Endothelial cell of umbilical vein (primary cell): ENCODE measurements around the gene MAPKAP1. TPM values are rescaled to one million over a fixed set of nuclear protein-coding genes. Genes with fewer than 3 reads are reported as not detected.

Source experiments
- BruUV-seq: library from RNA; stranded (reverse); fragments of 400-500 nt; replicated peaks from 2 replicates; lab custom pipeline; 2021; lab: Mats Ljungman, UMichigan
- CTCF ChIA-PET: fragments of 300-600, 350-600 bp; sonication (Branson Sonifier 250); formaldehyde crosslinking; loops from one replicate; lab custom pipeline; 2021; ENCODE audit warnings: antibody characterized with exemption, inconsistent platforms; lab: Charles Lee
- POLR2A ChIA-PET: fragments of 300-600, 350-600 bp; sonication (Branson Sonifier 250); formaldehyde crosslinking; loops from one replicate; lab custom pipeline; 2021; ENCODE audit warnings: antibody characterized with exemption, inconsistent platforms; lab: Charles Lee
- DNase-seq: peaks from one replicate; pipeline ENCODE4 v3.0.0-alpha.2; 2011; ENCODE audit warnings: low read depth, low spot score
- FAIRE-seq: peaks from 2 replicates; lab custom pipeline; 2011; peaks lifted over from hg19 to GRCh38; lab: Jason Lieb, UNC
- H2AFZ ChIP-seq: 2 replicates; pipeline ENCODE4 v1.6.0; 2012; ENCODE audit warnings: low read depth, low read length, control low read depth, inconsistent platforms
- H3K27ac ChIP-seq: 2 replicates; pipeline ENCODE4 v1.5.1; 2011; ENCODE audit warnings: low read depth, mild to moderate bottlenecking, control low read depth, low read length, moderate library complexity; ENCODE audit not compliant: insufficient read depth
- H3K27me3 ChIP-seq, 2 experiments: 2 replicates each; pipeline versions ENCODE4 v1.6.0 to v1.6.1; 2011; ENCODE audit warnings: low read length in 2 of 2, mixed read lengths in 1 of 2; ENCODE audit not compliant: control insufficient read depth in 2 of 2, insufficient read depth in 2 of 2
- H3K36me3 ChIP-seq, 2 experiments: 2 replicates in 1 of 2; 3 replicates in 1 of 2; pipeline ENCODE4 v1.5.1; 2011; ENCODE audit warnings: low read length in 2 of 2, mild to moderate bottlenecking in 1 of 2, moderate library complexity in 1 of 2; ENCODE audit not compliant: control insufficient read depth in 2 of 2, insufficient read depth in 2 of 2; ENCODE audit errors: extremely low read depth in 1 of 2
- H3K4me1 ChIP-seq: 3 replicates; pipeline ENCODE4 v1.5.1; 2011; ENCODE audit warnings: mild to moderate bottlenecking, low read length; ENCODE audit not compliant: control insufficient read depth, insufficient read depth; ENCODE audit errors: extremely low read depth
- H3K4me2 ChIP-seq: 2 replicates; pipeline ENCODE4 v1.6.1; 2011; ENCODE audit warnings: low read length, control low read depth, mixed read lengths; ENCODE audit not compliant: insufficient read depth
- H3K4me3 ChIP-seq, 3 experiments: fragments of 200-600 bp in 1 of 3; sonication (generic), shearing (Covaris generic) in 1 of 3; replicated peaks in 1 of 3; 2 replicates each; pipeline ENCODE4 v1.5.1; 2011 to 2016; ENCODE audit warnings: control low read depth in 3 of 3, low read length in 3 of 3, mild to moderate bottlenecking in 2 of 3, inconsistent platforms in 1 of 3, low read depth in 1 of 3, moderate library complexity in 1 of 3; ENCODE audit not compliant: insufficient read depth in 1 of 3
- H3K79me2 ChIP-seq: 2 replicates; pipeline ENCODE4 v1.6.0; 2012; ENCODE audit warnings: low read length, inconsistent platforms; ENCODE audit not compliant: control insufficient read depth, insufficient read depth
- H3K9ac ChIP-seq: replicated peaks from 2 replicates; pipeline ENCODE3; 2011; ENCODE audit warnings: low read length, control low read depth; ENCODE audit not compliant: insufficient read depth; ENCODE audit errors: extremely low read depth
- H3K9me1 ChIP-seq: replicated peaks from 3 replicates; pipeline ENCODE4 v1.6.0; 2011; ENCODE audit warnings: mild to moderate bottlenecking, low read length; ENCODE audit not compliant: control insufficient read depth, insufficient read depth; ENCODE audit errors: extremely low read depth
- H3K9me3 ChIP-seq: replicated peaks from 2 replicates; pipeline ENCODE4 v1.5.1; 2012; ENCODE audit warnings: low read length, inconsistent platforms; ENCODE audit not compliant: control insufficient read depth, insufficient read depth
- H4K20me1 ChIP-seq: replicated peaks from 2 replicates; pipeline ENCODE3; 2011; ENCODE audit warnings: mild to moderate bottlenecking, low read length; ENCODE audit not compliant: control insufficient read depth, insufficient read depth; ENCODE audit errors: extremely low read depth
- EZH2 ChIP-seq: IDR thresholded peaks from 2 replicates; pipeline ENCODE4 v1.6.1; 2012; ENCODE audit warnings: borderline replicate concordance, low read depth, mild to moderate bottlenecking, moderate library complexity, low read length, inconsistent platforms; ENCODE audit not compliant: severe bottlenecking
- FOS ChIP-seq: IDR thresholded peaks from 2 replicates; pipeline ENCODE4 v1.6.1; 2011; ENCODE audit warnings: mild to moderate bottlenecking, low read length, moderate library complexity, borderline replicate concordance; ENCODE audit not compliant: insufficient read depth
- GATA2 ChIP-seq: IDR thresholded peaks from 2 replicates; pipeline ENCODE4 v1.7.0; 2011; ENCODE audit warnings: low read depth, mild to moderate bottlenecking, moderate library complexity, mixed read lengths, low read length; ENCODE audit not compliant: insufficient read length, insufficient read depth
- JUN ChIP-seq: IDR thresholded peaks from 2 replicates; pipeline ENCODE4 v1.6.1; 2011; ENCODE audit warnings: borderline replicate concordance, low read depth; ENCODE audit not compliant: insufficient read length, insufficient read depth
- MYC ChIP-seq: IDR thresholded peaks from one replicate; pipeline ENCODE4 v1.6.1; 2011; ENCODE audit warnings: mild to moderate bottlenecking, low read depth, low read length
- POLR2A ChIP-seq: IDR thresholded peaks from 2 replicates; pipeline ENCODE4 v1.6.1; 2012; ENCODE audit warnings: low read depth, mild to moderate bottlenecking, control low read depth, low read length
- POLR2AphosphoS5 ChIP-seq: IDR thresholded peaks from 2 replicates; pipeline ENCODE4 v1.6.1; 2012; ENCODE audit warnings: low read depth, mild to moderate bottlenecking, control low read depth, low read length, moderate library complexity; ENCODE audit not compliant: insufficient read depth
- dilution Hi-C: fragments of 300-500 bp; cut with MboI; formaldehyde crosslinking; loops from one replicate; pipeline ENCODE4 v1.15.0; 2019; ENCODE audit warnings: low sequenced_read_pairs; ENCODE audit not compliant: extremely low pct_ligation_motif_present
- intact Hi-C: fragments of 100-400 bp; cut with micrococcal nuclease; formaldehyde crosslinking; loops from one replicate; pipeline ENCODE4 v1.10.0; 2022
- polyA plus RNA-seq, 4 experiments: library from polyadenylated mRNA; depleted of rRNA in 3 of 4; stranded (reverse) in 3 of 4; unstranded in 1 of 4; fragments of >200 nt; gene quantifications; 2 replicates each; pipeline versions ENCODE4 v1.2.1 to v1.2.3, GENCODE V29; 2011 to 2012; ENCODE audit warnings: missing spikeins in 1 of 4
- total RNA-seq: library from RNA; stranded (reverse); gene quantifications from 2 replicates; pipeline ENCODE4 v1.2.3, GENCODE V29; 2021
- TF ChIP-seq, protein P1 (sequence below), 2 donors: IDR thresholded peaks; 1 replicate in 1 of 2; 2 replicates in 1 of 2; pipeline ENCODE4 v1.5.1; 2011; ENCODE audit warnings: low read length in 2 of 2, mild to moderate bottlenecking in 2 of 2, moderate library complexity in 2 of 2, control low read depth in 1 of 2, inconsistent platforms in 1 of 2, low read depth in 1 of 2; ENCODE audit not compliant: insufficient read depth in 1 of 2; ENCODE audit errors: extremely low read depth in 1 of 2
- TF ChIP-seq, protein P2 (sequence below): IDR thresholded peaks from 2 replicates; pipeline ENCODE4 v1.6.1; 2011; ENCODE audit not compliant: insufficient read depth, insufficient read length

MAPKAP1 gene
- total and polyA plus RNA-seq, 2 donors (not counting 3 experiments of a cell fraction or from before 2014, with no cell fraction given) = 61.9 to 99.1 TPM

DNA sequence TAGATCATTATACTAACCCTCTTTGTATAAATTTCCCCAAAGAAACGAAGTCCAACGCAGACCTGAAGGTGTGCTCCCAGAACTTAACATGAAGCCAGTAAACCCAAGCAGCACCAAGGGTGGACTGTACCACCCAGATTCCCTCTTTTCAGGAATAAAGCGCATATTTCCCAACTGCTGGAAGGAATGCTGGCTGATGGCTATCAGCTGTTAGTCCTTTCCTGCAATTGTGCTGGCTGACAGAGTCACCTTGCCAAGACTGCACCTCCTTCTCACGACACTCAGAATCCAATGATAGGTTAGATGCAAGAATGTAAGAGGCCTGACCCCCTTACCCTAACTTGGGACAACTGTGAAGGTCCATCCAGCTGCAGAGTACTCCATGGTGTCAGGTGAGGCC is 93.9 kb downstream of the MAPKAP1 start:
- Histone ChIP-seq H3K79me2 (peaks cover 52% of the 10 kb centered on the region), H3K36me3 (no peaks in the 10 kb centered on the region), H3K4me1 (peaks cover 25% of the 10 kb centered on the region), H3K4me3 (no peak overlapping the region), H3K9ac (no peak overlapping the region), H3K9me1 (no peaks in the 10 kb centered on the region), H2AFZ (no peak overlapping the region), H3K4me2 (peak overlapping the region; percentile 28), H4K20me1 (no peaks in the 10 kb centered on the region), H3K27ac (peak overlapping the region; percentile 72), H3K27me3 (no peaks in the 10 kb centered on the region), H3K9me3 (no peaks in the 10 kb centered on the region)
- peak; percentile 85 for DNase-seq
- FAIRE-seq = peak; percentile 92
- TF ChIP-seq, protein P1, sequence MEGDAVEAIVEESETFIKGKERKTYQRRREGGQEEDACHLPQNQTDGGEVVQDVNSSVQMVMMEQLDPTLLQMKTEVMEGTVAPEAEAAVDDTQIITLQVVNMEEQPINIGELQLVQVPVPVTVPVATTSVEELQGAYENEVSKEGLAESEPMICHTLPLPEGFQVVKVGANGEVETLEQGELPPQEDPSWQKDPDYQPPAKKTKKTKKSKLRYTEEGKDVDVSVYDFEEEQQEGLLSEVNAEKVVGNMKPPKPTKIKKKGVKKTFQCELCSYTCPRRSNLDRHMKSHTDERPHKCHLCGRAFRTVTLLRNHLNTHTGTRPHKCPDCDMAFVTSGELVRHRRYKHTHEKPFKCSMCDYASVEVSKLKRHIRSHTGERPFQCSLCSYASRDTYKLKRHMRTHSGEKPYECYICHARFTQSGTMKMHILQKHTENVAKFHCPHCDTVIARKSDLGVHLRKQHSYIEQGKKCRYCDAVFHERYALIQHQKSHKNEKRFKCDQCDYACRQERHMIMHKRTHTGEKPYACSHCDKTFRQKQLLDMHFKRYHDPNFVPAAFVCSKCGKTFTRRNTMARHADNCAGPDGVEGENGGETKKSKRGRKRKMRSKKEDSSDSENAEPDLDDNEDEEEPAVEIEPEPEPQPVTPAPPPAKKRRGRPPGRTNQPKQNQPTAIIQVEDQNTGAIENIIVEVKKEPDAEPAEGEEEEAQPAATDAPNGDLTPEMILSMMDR (IDR thresholded peaks at IDR 0.05; ENCODE audit: extremely low read depth in 1 of 2, insufficient read depth in 1 of 2, low read depth in 1 of 2, low read length in 2 of 2) = no peak
- peak; percentile 15 for TF ChIP-seq JUN
- peak; percentile 99 for TF ChIP-seq GATA2
- peak; percentile 65 for TF ChIP-seq POLR2AphosphoS5
- dilution Hi-C loops = no loop called here
- intact Hi-C loops = loop anchor here (10.0 kb wide), 1 partner anchor 48 kb away; no protein-coding TSS in a partner anchor
- BruUV-seq = no TSS peak
- ChIA-PET POLR2A (interaction anchor here (1.6 kb wide), 1 partner anchor 94 kb away, joined by 6 read pairs; the partner anchor contains the start of gene MAPKAP1), CTCF (interaction anchor here (0.7 to 1.1 kb wide), 3 partner anchors 48 to 88 kb away, joined by 3 to 4 read pairs (median 4); no protein-coding TSS in a partner anchor)

DNA sequence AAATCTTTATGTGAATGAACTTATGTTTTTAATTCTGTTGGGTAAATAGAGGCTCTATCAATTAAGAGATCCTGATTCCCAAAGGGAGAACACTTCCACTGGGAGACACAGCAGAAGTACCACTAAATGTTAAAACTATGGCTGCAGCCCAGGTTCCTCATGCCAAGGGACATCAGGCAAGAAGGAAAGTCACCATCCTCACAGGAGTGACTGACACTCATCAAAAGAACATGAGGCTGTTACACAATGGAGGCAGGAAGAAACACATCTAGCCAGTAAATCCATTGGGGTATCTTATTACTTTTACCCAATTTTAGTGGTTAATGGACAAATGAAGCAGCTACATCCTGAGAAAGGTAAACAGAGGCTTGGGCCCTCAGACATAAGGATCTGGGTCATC is 94.4 kb downstream of the MAPKAP1 start:
- H3K27me3 ChIP-seq = no peaks in the 10 kb centered on the region
- peaks cover 51% of the 10 kb centered on the region for H3K79me2 ChIP-seq

More for the DNA sequence above, 94.4 kb downstream of the MAPKAP1 start:
- intact Hi-C loops = loop anchor here (10.0 kb wide), 1 partner anchor 48 kb away; no protein-coding TSS in a partner anchor
- Histone ChIP-seq H3K9me1 (no peaks in the 10 kb centered on the region), H3K9ac (no peak overlapping the region), H3K4me2 (peak overlapping the region; percentile 28), H3K36me3 (no peaks in the 10 kb centered on the region), H3K27ac (peak overlapping the region; percentile 72), H4K20me1 (no peaks in the 10 kb centered on the region), H3K4me1 (peaks cover 25% of the 10 kb centered on the region), H2AFZ (no peak overlapping the region), H3K4me3 (no peak overlapping the region), H3K9me3 (no peaks in the 10 kb centered on the region)
- FAIRE-seq (peak; percentile 8), DNase-seq (peak; percentile 31)
- dilution Hi-C loops = no loop called here
- ChIA-PET CTCF (interaction anchor here (0.7 to 1.1 kb wide), 4 partner anchors 18 to 88 kb away, joined by 3 to 4 read pairs (median 4); no protein-coding TSS in a partner anchor), POLR2A (interaction anchor here (1.6 kb wide), 1 partner anchor 94 kb away, joined by 6 read pairs; the partner anchor contains the start of gene MAPKAP1)
- TF ChIP-seq, protein P1 (IDR thresholded peaks at IDR 0.05; ENCODE audit: extremely low read depth in 1 of 2, insufficient read depth in 1 of 2, low read depth in 1 of 2, low read length in 2 of 2) = no peak
- TF ChIP-seq EZH2 (no peak), MYC (no peak), FOS (no peak), POLR2AphosphoS5 (no peak), POLR2A (no peak), GATA2 (no peak), JUN (no peak)
- TF ChIP-seq, protein P2, sequence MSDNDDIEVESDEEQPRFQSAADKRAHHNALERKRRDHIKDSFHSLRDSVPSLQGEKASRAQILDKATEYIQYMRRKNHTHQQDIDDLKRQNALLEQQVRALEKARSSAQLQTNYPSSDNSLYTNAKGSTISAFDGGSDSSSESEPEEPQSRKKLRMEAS = no peak
- TSS peak; percentile 49 for BruUV-seq
